Stomach (tissue), 9 donors: Measurements from ENCODE around the gene CELF4. TPM values are rescaled to one million over a fixed set of nuclear protein-coding genes. Genes with fewer than 3 reads are reported as not detected.

Experiments used
- DNase-seq, 2 donors: peaks; one replicate each; pipeline versions ENCODE4 v3.0.0 to v3.0.0-alpha.2; 2013 to 2019
- H3K27ac ChIP-seq, 5 donors: fragments of 200-600 bp in 4 of 5; sonication (generic) in 4 of 5; one replicate each; pipeline ENCODE4 v1.5.1; 2013 to 2019; ENCODE audit warnings: mild to moderate bottlenecking in 1 of 5, moderate library complexity in 1 of 5
- H3K27me3 ChIP-seq, 3 donors: fragments of 200-600 bp; sonication (generic); one replicate each; pipeline ENCODE4 v1.5.1; 2017 to 2019; ENCODE audit warnings: mixed run types in 1 of 3
- H3K36me3 ChIP-seq, 4 donors: fragments of 200-600 bp; sonication (generic); 1 replicate in 3 of 4; 2 replicates in 1 of 4; pipeline ENCODE4 v1.5.1; 2016 to 2019
- H3K4me1 ChIP-seq, 4 donors: fragments of 200-600 bp; sonication (generic); one replicate each; pipeline ENCODE4 v1.5.1; 2016 to 2019
- H3K4me3 ChIP-seq, 4 donors: fragments of 200-600 bp; sonication (generic) in 3 of 4; one replicate each; pipeline ENCODE4 v1.5.1; 2016 to 2019; ENCODE audit warnings: mild to moderate bottlenecking in 1 of 4
- H3K9me3 ChIP-seq, 4 donors: fragments of 200-600 bp; sonication (generic); one replicate each; pipeline ENCODE4 v1.5.1; 2016 to 2019
- CTCF ChIP-seq, 7 experiments: fragments of 450-650 bp in 4 of 7; fragments of 200-600 bp in 3 of 7; sonication (generic) in 3 of 7; IDR thresholded peaks; one replicate each; pipeline ENCODE4 v1.5.1; 2016 to 2019; ENCODE audit warnings: antibody characterized with exemption in 7 of 7, control low read depth in 2 of 7, mild to moderate bottlenecking in 1 of 7
- EP300 ChIP-seq: sonication (generic); formaldehyde crosslinking; IDR thresholded peaks from one replicate; pipeline ENCODE4 v1.6.1; 2017; ENCODE audit warnings: antibody characterized with exemption
- POLR2A ChIP-seq, 4 donors: fragments of 450-650 bp; IDR thresholded peaks; one replicate each; pipeline ENCODE4 v1.6.1; 2016; ENCODE audit warnings: antibody characterized with exemption in 4 of 4, control low read depth in 2 of 4, mild to moderate bottlenecking in 1 of 4, moderate library complexity in 1 of 4
- POLR2AphosphoS5 ChIP-seq, 3 donors: sonication (generic); formaldehyde crosslinking; IDR thresholded peaks; one replicate each; pipeline ENCODE4 v1.6.1; 2016; ENCODE audit warnings: antibody characterized with exemption in 3 of 3
- WGBS, 5 donors: extraction: QIAGEN DNeasy Blood & Tissue Kit in 3 of 5; methylation state at CpG; one replicate each; pipeline versions ENCODE4 v1.1.5 to v1.1.7; 2013 to 2018; 5-methylcytosine and 5-hydroxymethylcytosine counted together
- intact Hi-C: fragments of 100-400 bp; cut with DNase I; formaldehyde crosslinking; loops from one replicate; pipeline ENCODE4 v1.15.1; 2023; ENCODE audit warnings: low total_unique reads
- polyA plus RNA-seq, 3 donors: library from polyadenylated mRNA; stranded (reverse); fragments of 200-250 nt; gene quantifications; one replicate each; pipeline ENCODE4 v1.2.3, GENCODE V29; 2013
- total RNA-seq, 5 donors: library from RNA; depleted of rRNA; stranded (reverse); fragments of >200 nt; gene quantifications; one replicate each; pipeline versions ENCODE4 v1.1.0 to v1.2.3, GENCODE V29; 2014 to 2016
- donor health status: healthy with polysubstance abuse.
- donor health status: Bipolar disorder and iron deficiency.
- donor health status: healthy.

The CELF4 gene
- total and polyA plus RNA-seq, 8 donors, result 0.93 to 2.4 (median 1.8) TPM; not detected in 2

- Histone ChIP-seq H3K4me3 (no peak overlapping the region), H3K4me1 (peaks cover 0 to 3% (median under 1%) of the 10 kb centered on the region in 4 donors), H3K36me3 (no peaks in the 10 kb centered on the region), H3K27me3 (peaks cover 0 to 18% (median 11%) of the 10 kb centered on the region in 3 donors), H3K27ac (no peak overlapping the region), H3K9me3 (peaks cover 0 to 17% (median 16%) of the 10 kb centered on the region in 4 donors)
- no peak for TF ChIP-seq EP300
- TF ChIP-seq CTCF (IDR thresholded peaks at IDR 0.05), result no peak
- no peak for TF ChIP-seq POLR2A (IDR thresholded peaks at IDR 0.05)
- TF ChIP-seq POLR2AphosphoS5 (IDR thresholded peaks at IDR 0.05), result no peak
- DNase-seq, result no peak
- WGBS, 5 donors, result 54 to 79% (median 63%) methylated on average over 5 of the region's 5 CpGs
- intact Hi-C loops, result loop anchor here (10.0 kb wide), 1 partner anchor 146 kb away; no protein-coding TSS in a partner anchor
Observed at GRCh38 chr18:37388413-37388812, 177.2 kb downstream of the CELF4 start.

GRCh38 chr18:37385846-37386778 lies 179.5 kb downstream of the CELF4 start:
- no peaks in the 10 kb centered on the region for H3K36me3 ChIP-seq
- peaks cover 0 to 17% (median 16%) of the 10 kb centered on the region in 4 donors for H3K9me3 ChIP-seq
- TF ChIP-seq CTCF (IDR thresholded peaks at IDR 0.05) (peak in 4 of 7 experiments; percentile 47 to 91 (median 60)), POLR2AphosphoS5 (IDR thresholded peaks at IDR 0.05) (no peak)
- no peak overlapping the region for H3K4me3 ChIP-seq
- intact Hi-C loops, result loop anchor here (10.0 kb wide), 1 partner anchor 149 kb away; no protein-coding TSS in a partner anchor
- H3K4me1 ChIP-seq, result no peaks in the 10 kb centered on the region
- DNase-seq, result no peak
- peaks cover 0 to 15% (median 8%) of the 10 kb centered on the region in 3 donors for H3K27me3 ChIP-seq
- 80 to 81% (median 81%) methylated on average over 9 of the region's 9 CpGs for WGBS, 5 donors
- no peak overlapping the region for H3K27ac ChIP-seq

- no peak for DNase-seq
- Histone ChIP-seq H3K4me3 (no peak overlapping the region), H3K27me3 (peaks cover 0 to 19% (median 8%) of the 10 kb centered on the region in 3 donors), H3K36me3 (no peaks in the 10 kb centered on the region), H3K27ac (no peak overlapping the region), H3K9me3 (peaks cover 0 to 3% (median under 1%) of the 10 kb centered on the region in 4 donors), H3K4me1 (no peaks in the 10 kb centered on the region)
- WGBS, 5 donors, result 49 to 60% (median 57%) methylated on average over 16 to 17 of the region's 17 CpGs
- TF ChIP-seq CTCF (IDR thresholded peaks at IDR 0.05), result no peak
- no peak for TF ChIP-seq POLR2A (IDR thresholded peaks at IDR 0.05)
- no peak for TF ChIP-seq POLR2AphosphoS5 (IDR thresholded peaks at IDR 0.05)
- no peak for TF ChIP-seq EP300
- intact Hi-C loops, result loop anchor here (10.0 kb wide), 1 partner anchor 151 kb away; no protein-coding TSS in a partner anchor
Observed at GRCh38 chr18:37383846-37384595, 181.6 kb downstream of the CELF4 start.
